HepG2 (cell line): ENCODE measurements around the gene OPRD1.

Experiments used
- GATAD2A ChIP-seq: IDR thresholded peaks from 2 replicates; pipeline ENCODE4 v1.6.1; 2016
- HES4 ChIP-seq: sonication (generic); formaldehyde crosslinking; IDR thresholded peaks from 2 replicates; pipeline ENCODE4 v1.9.0; 2021; ENCODE audit warnings: mild to moderate bottlenecking, missing genetic modification reagents, borderline replicate concordance
- MYNN ChIP-seq: sonication (generic); formaldehyde crosslinking; IDR thresholded peaks from 2 replicates; pipeline ENCODE4 v1.4.0; 2020; ENCODE audit warnings: mild to moderate bottlenecking, low read depth, missing genetic modification reagents
- NRL ChIP-seq: sonication (generic); formaldehyde crosslinking; IDR thresholded peaks from 2 replicates; pipeline ENCODE4 v1.5.0; 2020; ENCODE audit warnings: missing genetic modification reagents, mild to moderate bottlenecking, moderate library complexity, borderline replicate concordance
- TAF1 ChIP-seq: sonication (generic); formaldehyde crosslinking; IDR thresholded peaks from 2 replicates; pipeline ENCODE4 v1.4.0; 2020; ENCODE audit warnings: missing genetic modification reagents
- ZC3H4 ChIP-seq: sonication (generic); formaldehyde crosslinking; IDR thresholded peaks from 2 replicates; pipeline ENCODE4 v1.4.0; 2020; ENCODE audit warnings: missing genetic modification reagents, borderline replicate concordance
- ZFAT ChIP-seq: sonication (generic); formaldehyde crosslinking; conservative IDR thresholded peaks from 2 replicates; pipeline ENCODE4 v1.8.1; 2023; ENCODE audit warnings: missing genetic modification reagents, inconsistent platforms
- ZFX ChIP-seq: sonication (generic); formaldehyde crosslinking; IDR thresholded peaks from 2 replicates; pipeline ENCODE4 v1.4.0; 2020; ENCODE audit warnings: mild to moderate bottlenecking, low read depth, missing genetic modification reagents, moderate library complexity
- ZNF331 ChIP-seq: sonication (generic); formaldehyde crosslinking; IDR thresholded peaks from 2 replicates; pipeline ENCODE4 v1.4.0; 2020; ENCODE audit warnings: missing genetic modification reagents
- ZNF709 ChIP-seq: sonication (generic); formaldehyde crosslinking; IDR thresholded peaks from 2 replicates; pipeline ENCODE4 v1.5.0; 2020; ENCODE audit warnings: mild to moderate bottlenecking, missing genetic modification reagents
- TF ChIP-seq, protein P1 (sequence below): IDR thresholded peaks from 2 replicates; pipeline ENCODE4 v1.6.1; 2012; ENCODE audit warnings: inconsistent platforms
- TF ChIP-seq, protein P2 (sequence below): sonication (generic); formaldehyde crosslinking; IDR thresholded peaks from 2 replicates; pipeline ENCODE4 v1.5.0; 2020; ENCODE audit warnings: mild to moderate bottlenecking, missing genetic modification reagents, moderate library complexity
- TF ChIP-seq, protein P3 (sequence below): sonication (generic); formaldehyde crosslinking; conservative IDR thresholded peaks from 2 replicates; pipeline ENCODE4 v1.8.0; 2022; ENCODE audit warnings: mild to moderate bottlenecking, moderate library complexity, missing genetic modification reagents
- TF ChIP-seq, protein P4 (sequence below): sonication (generic); formaldehyde crosslinking; IDR thresholded peaks from 2 replicates; pipeline ENCODE4 v1.4.0; 2020; ENCODE audit warnings: missing genetic modification reagents, borderline replicate concordance

DNA sequence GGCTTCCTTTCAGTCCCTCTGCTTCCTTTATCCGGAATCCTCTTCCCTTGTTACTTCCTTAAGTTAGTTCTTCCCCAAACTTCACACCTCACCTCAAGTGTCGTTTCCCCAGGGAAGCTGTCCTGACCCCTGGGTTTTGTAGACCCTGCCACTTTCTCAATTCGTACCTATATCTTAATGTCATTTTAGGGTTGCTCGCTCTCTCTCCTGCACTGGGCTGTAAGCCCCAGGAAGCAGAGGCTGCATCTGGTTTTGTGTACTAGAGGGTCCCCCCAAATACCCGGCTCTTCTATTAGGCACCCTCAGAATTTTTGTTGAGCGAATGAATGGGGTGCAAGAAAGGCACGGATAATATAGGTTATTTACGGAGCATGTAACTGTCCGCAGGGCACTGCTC, 603 bp upstream of the OPRD1 start:
- TF ChIP-seq ZNF331 (no peak), ZC3H4 (CRISPR knock-in tag) (no peak), HES4 (CRISPR knock-in tag) (no peak), MYNN (CRISPR knock-in tag) (no peak), ZFX (CRISPR knock-in tag) (no peak), NRL (CRISPR knock-in tag) (no peak), ZFAT (CRISPR knock-in tag) (no peak), TAF1 (CRISPR knock-in tag) (no peak), ZNF709 (CRISPR knock-in tag) (no peak), GATAD2A (no peak)
- TF ChIP-seq, protein P1, sequence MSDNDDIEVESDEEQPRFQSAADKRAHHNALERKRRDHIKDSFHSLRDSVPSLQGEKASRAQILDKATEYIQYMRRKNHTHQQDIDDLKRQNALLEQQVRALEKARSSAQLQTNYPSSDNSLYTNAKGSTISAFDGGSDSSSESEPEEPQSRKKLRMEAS, result no peak
- TF ChIP-seq, protein P2, sequence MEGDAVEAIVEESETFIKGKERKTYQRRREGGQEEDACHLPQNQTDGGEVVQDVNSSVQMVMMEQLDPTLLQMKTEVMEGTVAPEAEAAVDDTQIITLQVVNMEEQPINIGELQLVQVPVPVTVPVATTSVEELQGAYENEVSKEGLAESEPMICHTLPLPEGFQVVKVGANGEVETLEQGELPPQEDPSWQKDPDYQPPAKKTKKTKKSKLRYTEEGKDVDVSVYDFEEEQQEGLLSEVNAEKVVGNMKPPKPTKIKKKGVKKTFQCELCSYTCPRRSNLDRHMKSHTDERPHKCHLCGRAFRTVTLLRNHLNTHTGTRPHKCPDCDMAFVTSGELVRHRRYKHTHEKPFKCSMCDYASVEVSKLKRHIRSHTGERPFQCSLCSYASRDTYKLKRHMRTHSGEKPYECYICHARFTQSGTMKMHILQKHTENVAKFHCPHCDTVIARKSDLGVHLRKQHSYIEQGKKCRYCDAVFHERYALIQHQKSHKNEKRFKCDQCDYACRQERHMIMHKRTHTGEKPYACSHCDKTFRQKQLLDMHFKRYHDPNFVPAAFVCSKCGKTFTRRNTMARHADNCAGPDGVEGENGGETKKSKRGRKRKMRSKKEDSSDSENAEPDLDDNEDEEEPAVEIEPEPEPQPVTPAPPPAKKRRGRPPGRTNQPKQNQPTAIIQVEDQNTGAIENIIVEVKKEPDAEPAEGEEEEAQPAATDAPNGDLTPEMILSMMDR (CRISPR knock-in tag), result no peak
- TF ChIP-seq, protein P3, sequence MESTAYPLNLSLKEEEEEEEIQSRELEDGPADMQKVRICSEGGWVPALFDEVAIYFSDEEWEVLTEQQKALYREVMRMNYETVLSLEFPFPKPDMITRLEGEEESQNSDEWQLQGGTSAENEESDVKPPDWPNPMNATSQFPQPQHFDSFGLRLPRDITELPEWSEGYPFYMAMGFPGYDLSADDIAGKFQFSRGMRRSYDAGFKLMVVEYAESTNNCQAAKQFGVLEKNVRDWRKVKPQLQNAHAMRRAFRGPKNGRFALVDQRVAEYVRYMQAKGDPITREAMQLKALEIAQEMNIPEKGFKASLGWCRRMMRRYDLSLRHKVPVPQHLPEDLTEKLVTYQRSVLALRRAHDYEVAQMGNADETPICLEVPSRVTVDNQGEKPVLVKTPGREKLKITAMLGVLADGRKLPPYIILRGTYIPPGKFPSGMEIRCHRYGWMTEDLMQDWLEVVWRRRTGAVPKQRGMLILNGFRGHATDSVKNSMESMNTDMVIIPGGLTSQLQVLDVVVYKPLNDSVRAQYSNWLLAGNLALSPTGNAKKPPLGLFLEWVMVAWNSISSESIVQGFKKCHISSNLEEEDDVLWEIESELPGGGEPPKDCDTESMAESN, result no peak
- TF ChIP-seq, protein P4, sequence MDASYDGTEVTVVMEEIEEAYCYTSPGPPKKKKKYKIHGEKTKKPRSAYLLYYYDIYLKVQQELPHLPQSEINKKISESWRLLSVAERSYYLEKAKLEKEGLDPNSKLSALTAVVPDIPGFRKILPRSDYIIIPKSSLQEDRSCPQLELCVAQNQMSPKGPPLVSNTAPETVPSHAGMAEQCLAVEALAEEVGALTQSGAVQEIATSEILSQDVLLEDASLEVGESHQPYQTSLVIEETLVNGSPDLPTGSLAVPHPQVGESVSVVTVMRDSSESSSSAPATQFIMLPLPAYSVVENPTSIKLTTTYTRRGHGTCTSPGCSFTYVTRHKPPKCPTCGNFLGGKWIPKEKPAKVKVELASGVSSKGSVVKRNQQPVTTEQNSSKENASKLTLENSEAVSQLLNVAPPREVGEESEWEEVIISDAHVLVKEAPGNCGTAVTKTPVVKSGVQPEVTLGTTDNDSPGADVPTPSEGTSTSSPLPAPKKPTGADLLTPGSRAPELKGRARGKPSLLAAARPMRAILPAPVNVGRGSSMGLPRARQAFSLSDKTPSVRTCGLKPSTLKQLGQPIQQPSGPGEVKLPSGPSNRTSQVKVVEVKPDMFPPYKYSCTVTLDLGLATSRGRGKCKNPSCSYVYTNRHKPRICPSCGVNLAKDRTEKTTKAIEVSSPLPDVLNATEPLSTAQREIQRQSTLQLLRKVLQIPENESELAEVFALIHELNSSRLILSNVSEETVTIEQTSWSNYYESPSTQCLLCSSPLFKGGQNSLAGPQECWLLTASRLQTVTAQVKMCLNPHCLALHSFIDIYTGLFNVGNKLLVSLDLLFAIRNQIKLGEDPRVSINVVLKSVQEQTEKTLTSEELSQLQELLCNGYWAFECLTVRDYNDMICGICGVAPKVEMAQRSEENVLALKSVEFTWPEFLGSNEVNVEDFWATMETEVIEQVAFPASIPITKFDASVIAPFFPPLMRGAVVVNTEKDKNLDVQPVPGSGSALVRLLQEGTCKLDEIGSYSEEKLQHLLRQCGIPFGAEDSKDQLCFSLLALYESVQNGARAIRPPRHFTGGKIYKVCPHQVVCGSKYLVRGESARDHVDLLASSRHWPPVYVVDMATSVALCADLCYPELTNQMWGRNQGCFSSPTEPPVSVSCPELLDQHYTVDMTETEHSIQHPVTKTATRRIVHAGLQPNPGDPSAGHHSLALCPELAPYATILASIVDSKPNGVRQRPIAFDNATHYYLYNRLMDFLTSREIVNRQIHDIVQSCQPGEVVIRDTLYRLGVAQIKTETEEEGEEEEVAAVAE, result no peak
